Measurements from ENCODE around the gene CFAP141. TPM values are rescaled to one million over a fixed set of nuclear protein-coding genes. Genes with fewer than 3 reads are reported as not detected.

The CFAP141 gene
- total RNA-seq: not detected

DNA sequence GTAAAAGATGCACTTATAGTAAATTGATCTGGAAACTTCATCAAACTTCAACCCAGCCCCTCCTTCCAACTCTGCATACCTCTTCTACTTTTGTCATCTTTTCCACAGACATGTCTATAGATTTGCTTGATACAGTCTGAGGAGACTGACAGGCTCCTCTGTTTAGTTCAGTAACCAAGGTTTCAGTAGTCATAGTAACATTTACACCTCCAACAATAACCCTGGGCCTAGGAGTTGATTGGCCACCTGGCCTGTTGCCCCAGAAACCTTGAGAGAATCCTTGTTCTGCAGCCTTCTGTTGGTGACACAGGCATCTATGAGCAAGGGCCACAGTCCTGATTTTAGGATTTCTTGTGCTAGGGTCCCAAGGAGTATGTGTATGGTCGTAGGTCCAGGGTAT, at the start of gene CFAP141:
Gene CFAP141, minus strand, starts transcription at position 138 of the 400 bp plus-strand sequence. Its CDS starts 26 bp downstream, at position 112.
- ATAC-seq (ENCODE audit: low FRiP score): no peak
- no peak for DNase-seq (ENCODE audit: low spot score)
- TF ChIP-seq, protein P1, sequence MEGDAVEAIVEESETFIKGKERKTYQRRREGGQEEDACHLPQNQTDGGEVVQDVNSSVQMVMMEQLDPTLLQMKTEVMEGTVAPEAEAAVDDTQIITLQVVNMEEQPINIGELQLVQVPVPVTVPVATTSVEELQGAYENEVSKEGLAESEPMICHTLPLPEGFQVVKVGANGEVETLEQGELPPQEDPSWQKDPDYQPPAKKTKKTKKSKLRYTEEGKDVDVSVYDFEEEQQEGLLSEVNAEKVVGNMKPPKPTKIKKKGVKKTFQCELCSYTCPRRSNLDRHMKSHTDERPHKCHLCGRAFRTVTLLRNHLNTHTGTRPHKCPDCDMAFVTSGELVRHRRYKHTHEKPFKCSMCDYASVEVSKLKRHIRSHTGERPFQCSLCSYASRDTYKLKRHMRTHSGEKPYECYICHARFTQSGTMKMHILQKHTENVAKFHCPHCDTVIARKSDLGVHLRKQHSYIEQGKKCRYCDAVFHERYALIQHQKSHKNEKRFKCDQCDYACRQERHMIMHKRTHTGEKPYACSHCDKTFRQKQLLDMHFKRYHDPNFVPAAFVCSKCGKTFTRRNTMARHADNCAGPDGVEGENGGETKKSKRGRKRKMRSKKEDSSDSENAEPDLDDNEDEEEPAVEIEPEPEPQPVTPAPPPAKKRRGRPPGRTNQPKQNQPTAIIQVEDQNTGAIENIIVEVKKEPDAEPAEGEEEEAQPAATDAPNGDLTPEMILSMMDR (IDR thresholded peaks at IDR 0.05): no peak

DNA sequence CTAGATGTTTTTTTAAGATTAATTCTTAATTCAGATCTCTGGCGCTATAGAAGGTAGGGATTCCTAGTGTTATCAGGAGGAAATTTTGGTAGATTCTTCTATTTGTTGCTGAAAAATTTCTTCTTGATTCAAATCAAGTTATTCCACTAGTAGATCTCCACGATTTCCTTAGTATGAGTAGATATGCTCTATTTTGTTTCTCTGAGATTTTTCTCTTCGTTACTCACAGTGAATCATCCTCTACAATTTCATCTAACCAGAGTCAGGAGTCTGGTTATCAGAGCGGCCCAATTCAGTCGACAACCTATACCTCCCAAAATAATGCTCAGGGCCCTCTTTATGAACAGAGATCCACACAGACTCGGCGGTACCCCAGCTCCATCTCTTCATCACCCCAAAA, 47.5 kb upstream of the CFAP141 start:
- DNase-seq (ENCODE audit: low spot score) (no peak), ATAC-seq (ENCODE audit: low FRiP score) (no peak)
- TF ChIP-seq, protein P1 (IDR thresholded peaks at IDR 0.05): no peak

DNA sequence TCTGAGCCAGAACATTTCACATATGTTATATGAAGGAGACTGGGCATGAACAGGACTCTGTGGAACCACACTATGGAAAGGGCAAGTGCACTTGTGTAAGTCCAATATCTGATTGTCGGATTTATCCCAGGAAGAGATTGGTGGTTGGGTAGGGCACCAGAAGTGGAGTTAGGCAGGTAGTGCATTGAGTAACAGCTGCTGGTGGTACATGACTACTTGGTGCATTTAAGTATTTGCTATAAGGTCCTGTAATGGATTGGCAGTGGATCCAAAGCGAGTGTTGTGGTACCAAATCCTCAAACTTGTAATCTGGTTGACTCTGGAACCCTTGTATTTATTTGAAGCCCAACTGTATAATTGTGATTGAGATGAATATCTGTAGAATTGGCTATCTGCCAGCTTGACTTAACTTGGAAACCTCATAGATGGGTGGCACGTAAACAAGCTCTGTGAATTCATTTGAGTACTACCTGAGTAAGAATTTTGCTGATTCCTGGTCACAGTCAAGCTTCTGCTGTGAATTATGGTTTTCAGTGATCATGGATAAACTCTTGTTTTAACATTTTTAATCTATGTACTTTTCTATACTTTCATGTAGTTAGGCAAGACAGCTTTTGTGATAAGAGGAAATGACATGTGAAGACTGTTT, 35.7 kb upstream of the CFAP141 start:
- TF ChIP-seq, protein P1 (IDR thresholded peaks at IDR 0.05): no peak
- no peak for DNase-seq (ENCODE audit: low spot score)
- no peak for ATAC-seq (ENCODE audit: low FRiP score)

DNA sequence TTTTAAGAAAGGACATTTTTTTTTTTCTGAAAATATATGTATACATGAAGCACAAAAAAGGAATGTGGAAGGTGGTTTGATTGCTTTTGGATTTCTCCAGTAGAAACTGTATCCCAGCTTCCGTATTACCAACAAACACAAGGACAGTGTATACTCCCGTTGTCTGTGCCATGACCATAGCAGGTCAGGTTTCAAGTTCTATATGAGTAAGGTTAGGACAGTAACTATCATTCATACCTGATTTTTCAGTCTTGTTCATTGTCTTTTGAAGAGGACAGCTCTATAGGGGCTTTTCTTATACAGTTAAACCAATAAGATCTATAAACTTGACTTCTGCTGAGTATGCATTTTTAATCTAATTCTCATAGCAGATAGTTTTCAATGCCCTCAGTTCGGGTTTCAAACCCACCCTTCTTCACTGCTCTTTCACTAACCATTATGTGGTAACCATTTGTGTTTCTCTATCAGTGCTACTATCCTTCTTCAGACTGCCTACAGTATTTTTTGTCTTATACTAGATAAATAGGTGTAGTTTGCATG, 34.2 kb upstream of the CFAP141 start:
- no peak for ATAC-seq (ENCODE audit: low FRiP score)
- DNase-seq (ENCODE audit: low spot score): no peak
- TF ChIP-seq, protein P1 (IDR thresholded peaks at IDR 0.05): no peak

DNA sequence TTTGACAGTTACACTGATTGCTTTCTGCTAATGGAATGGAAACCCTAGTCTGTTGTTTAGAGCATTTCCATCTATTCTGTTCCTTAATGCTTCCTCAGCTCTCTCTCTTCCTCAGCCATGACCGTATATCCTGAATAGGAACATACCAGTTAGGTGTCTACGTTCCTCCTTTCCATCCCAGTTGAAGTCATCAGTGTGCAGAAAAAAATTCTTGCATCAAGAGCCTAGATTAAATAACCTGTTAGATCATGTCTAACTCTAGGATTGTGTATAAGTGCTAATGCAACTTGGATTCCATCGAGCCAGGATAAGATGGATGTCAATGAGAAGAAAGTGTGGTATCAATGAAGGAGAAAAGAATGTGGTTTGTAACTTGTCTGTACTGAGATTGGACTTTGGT, 33.4 kb upstream of the CFAP141 start:
- ATAC-seq (ENCODE audit: low FRiP score) (no peak), DNase-seq (ENCODE audit: low spot score) (no peak)

DNA sequence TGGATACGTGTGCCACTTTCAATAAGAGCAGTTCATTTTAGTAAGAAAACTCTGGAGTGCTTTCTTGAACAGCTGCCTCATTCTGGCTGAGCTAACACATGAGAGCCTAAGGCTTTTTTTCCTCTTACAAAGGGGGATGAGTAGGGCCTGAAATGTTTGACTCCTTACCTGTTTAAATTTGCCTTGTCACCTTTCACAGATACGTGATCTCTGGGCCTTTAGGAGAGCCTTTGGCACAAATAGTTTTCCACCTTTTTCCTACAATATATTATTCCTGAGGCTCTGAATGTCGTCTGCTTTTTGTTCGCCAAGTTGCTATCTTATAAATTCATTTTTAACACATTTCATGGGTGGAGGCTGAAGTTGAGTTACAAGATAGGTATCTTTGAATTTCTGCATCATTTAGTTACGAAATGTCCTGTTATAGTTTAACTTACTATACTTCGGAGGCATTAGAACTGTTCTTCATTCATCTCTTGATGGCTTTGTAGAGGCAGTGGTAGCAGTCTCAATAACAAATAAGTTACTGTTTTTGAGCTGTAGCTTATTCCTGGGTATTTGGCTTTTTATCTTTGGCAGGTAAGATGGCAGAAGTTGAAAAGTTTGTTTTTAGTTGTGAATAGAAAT, 31.9 kb upstream of the CFAP141 start:
- TF ChIP-seq, protein P1 (IDR thresholded peaks at IDR 0.05): no peak
- ATAC-seq (ENCODE audit: low FRiP score) (no peak), DNase-seq (ENCODE audit: low spot score) (no peak)

More for the DNA sequence above, 33.4 kb upstream of the CFAP141 start:
- TF ChIP-seq, protein P1 (IDR thresholded peaks at IDR 0.05): no peak

DNA sequence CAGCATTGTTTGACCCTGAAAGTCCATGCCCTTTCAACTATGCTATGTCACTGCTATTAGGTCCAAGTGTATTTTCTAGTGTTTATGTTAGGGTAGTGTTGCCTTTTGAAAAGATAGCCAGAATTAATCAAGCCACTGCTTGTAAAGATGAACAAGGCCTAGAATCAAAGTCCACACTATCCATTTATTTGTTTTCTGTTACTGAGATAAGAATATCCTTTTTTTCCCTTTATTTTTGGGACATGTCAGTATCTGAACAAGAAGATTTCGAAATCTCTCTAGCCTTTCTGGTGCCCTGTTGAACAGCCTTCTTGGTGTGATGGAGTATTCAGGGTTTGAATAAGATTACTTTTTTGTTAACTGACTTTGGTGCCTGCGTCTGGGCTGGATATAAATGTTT, 31.3 kb upstream of the CFAP141 start:
- ATAC-seq (ENCODE audit: low FRiP score): no peak
- no peak for DNase-seq (ENCODE audit: low spot score)
- TF ChIP-seq, protein P1 (IDR thresholded peaks at IDR 0.05): no peak
